Urothelium cell line (cell line): ENCODE measurements around the gene PSME3IP1.
"Not testable (repeated sequence)": the region's sequence is repeated elsewhere in the genome, so short reads cannot be mapped to it uniquely, and the experiment has no call there.

Experiments used
- DNase-seq: peaks from one replicate; pipeline ENCODE4 v3.0.0; 2011; ENCODE audit warnings: low spot score, mixed read lengths
- FAIRE-seq: peaks from 2 replicates; lab custom pipeline; 2011; peaks lifted over from hg19 to GRCh38; lab: Jason Lieb, UNC

Gene PSME3IP1, protein sequence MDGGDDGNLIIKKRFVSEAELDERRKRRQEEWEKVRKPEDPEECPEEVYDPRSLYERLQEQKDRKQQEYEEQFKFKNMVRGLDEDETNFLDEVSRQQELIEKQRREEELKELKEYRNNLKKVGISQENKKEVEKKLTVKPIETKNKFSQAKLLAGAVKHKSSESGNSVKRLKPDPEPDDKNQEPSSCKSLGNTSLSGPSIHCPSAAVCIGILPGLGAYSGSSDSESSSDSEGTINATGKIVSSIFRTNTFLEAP

DNA sequence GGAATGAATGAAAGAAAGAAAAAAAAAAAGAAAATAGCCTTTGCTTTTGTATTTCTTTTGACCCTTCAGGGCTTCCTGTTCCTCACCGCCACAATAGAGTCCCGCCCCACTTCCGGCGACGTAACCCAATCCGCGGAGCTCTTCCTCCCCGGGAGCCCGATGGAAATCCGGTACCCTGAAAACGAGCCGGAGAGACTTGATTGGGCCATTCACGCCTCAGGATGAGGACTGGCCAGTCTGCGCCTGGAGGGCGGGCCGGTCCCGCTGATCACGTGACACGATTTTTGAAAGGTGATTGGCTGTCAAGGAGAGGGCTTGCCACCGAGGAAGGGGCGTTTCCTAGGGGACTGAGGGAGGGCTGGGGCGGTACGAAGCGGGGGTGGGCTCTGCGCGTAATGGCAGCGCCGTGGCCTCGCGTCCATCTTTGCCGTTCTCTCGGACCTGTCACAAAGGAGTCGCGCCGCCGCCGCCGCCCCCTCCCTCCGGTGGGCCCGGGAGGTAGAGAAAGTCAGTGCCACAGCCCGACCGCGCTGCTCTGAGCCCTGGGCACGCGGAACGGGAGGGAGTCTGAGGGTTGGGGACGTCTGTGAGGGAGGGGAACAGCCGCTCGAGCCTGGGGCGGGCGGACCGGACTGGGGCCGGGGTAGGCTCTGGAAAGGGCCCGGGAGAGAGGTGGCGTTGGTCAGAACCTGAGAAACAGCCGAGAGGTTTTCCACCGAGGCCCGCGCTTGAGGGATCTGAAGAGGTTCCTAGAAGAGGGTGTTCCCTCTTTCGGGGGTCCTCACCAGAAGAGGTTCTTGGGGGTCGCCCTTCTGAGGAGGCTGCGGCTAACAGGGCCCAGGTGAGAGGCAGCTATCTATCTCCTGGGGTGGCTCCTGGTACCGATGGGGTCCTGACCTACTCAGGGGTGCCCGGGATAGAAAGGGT, at the start of gene PSME3IP1, which contains the start of gene RSPRY1:
TSS of gene PSME3IP1 (minus strand) at position 95 of the 927 bp plus-strand sequence. CDS start 12,185 bp downstream, outside the sequence.
TSS of gene RSPRY1 (plus strand) at position 385 of the 927 bp plus-strand sequence. CDS start 18,330 bp downstream, outside the sequence.
- FAIRE-seq (peak; percentile 40), DNase-seq (peak; percentile 100)

DNA sequence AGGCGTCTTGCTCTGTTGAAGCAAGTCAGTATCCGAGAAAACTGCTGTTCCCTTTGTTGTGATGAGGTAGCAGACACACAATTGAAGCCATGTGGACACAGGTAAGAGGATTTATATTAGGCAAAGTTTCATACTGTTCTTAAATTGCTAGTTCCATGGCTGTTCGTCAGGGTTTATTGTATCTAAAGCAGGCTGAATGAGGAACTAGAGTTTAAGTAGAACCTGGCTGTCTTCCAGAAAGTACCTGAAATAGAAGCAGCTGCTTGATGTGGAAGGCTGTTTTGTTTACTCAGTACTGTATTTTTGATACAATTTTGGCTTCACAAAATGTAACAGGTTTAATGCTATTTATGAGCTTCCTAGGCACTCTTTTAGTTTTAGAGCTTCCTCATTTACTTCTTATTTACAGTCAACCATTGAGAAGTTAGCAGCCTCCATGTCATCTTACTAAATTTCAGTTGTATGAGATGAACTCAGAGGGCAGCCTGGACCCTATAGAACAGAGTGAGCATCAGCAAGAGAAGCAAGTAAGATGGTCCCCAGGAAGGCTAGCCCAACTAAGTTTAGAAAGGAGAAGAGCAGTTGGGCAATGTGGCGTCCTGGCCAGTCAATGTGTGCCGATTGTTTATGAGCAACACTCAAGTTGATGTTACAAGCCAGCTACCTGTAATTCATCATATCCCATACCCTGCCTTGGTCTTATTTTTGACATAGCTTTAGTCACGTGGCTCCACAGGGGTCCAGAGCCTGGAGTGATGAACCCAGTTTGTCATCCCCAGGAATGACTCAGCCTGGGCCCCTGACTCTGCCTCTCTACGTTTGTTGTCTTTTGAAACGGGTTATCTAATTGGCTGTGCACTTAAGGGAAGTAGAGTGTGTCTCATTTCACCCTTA, 49.5 kb upstream of the PSME3IP1 start:
- FAIRE-seq = no peak
- DNase-seq = no peak

DNA sequence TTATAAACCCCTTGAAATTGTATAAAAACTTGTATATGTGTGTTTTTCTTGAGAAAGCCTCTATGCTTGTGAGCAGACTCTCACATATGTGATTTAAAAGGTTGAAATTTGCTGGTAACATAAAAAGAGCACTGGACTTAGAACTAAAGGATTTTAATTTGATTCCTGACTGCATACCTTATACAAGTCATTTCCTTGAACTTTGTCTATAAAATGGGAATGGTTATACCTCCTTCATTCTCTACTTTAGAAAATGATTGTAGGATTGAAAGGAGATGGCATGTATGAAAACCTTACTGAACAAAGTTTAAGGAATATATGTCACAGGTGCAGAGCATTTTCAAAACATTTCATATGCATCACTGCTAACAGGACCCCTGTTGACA, 48.9 kb upstream of the PSME3IP1 start:
- DNase-seq (no peak), FAIRE-seq (no peak)

DNA sequence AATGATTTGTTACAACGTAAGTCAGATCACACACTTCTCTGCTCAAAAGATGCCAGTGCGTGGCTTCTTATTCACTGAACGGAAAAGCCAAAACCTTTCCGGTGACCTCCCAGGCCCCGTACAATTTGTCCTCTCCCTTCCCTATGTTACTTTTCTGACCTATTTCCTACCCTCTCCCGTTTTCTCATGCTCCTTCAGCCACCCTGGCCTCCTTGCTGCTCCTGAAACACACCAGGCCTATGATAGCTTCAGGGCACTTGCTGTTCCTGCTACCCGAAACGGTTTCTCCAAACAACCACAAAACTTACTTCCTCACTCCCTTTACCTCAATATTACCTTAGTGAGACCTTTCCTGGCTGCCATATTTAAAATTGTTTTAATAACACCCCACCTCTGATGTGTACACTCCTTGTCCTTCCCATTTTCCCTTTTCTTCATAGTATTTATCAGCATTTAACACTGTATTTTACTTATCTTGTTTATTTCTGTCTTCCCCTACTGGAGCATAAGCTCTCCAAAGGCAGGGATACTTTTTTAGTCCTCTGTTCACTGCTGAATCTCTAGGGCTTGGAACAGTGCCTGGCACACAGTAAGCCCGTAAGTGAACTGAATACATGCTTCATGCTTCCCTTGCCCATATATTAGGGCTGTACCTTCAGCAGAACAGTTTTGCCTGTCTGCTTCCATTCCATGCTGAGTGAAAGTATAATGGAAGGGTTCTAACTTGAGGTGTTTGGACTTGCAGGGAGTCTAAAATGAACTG, 48.3 kb upstream of the PSME3IP1 start:
- no peak for FAIRE-seq
- no peak for DNase-seq

DNA sequence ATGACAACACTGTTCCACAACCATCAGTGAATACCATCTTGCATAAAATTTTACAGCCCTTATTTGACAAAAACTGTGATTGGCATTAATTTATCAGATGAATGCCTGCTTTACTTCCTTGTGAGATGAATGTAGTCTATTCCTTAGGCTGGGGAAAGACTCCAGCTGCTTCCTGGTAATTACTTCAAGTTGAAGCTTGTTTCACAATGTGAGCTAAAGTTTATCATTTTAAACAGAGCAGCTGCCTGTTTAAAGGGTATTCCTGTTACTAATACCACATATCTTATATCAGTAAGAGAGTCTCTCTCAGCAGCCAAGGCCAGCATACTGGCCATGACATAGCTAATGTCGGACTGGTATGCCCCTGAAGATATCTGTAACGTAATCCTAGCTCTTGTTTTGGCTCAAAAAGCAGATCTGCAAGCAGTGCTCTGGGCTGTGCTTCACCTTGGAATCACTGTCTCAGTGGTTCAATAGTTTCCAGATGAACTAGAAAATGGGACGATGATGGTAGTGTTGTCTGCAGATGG, 46.0 kb upstream of the PSME3IP1 start:
- FAIRE-seq (no peak), DNase-seq (no peak)

DNA sequence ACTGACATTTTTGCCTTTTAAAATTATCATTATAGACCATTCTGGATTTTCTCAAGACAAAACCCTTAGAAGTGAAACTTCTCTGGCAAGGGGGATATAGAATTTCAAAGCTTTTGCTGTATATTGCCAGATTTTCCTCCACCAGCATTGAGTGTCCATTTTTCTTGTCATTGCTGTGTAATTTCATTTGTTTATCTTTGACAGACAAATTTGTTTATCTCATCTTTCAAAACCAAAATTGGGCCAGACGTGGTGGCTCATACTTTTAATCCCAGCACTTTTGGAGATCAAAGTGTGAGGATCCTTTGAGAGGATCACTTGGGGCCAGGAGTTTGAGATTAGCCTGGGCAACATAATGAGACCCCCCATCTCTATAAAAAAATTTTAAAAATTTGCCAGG, 43.2 kb upstream of the PSME3IP1 start:
- DNase-seq (no peak), FAIRE-seq (no peak)

DNA sequence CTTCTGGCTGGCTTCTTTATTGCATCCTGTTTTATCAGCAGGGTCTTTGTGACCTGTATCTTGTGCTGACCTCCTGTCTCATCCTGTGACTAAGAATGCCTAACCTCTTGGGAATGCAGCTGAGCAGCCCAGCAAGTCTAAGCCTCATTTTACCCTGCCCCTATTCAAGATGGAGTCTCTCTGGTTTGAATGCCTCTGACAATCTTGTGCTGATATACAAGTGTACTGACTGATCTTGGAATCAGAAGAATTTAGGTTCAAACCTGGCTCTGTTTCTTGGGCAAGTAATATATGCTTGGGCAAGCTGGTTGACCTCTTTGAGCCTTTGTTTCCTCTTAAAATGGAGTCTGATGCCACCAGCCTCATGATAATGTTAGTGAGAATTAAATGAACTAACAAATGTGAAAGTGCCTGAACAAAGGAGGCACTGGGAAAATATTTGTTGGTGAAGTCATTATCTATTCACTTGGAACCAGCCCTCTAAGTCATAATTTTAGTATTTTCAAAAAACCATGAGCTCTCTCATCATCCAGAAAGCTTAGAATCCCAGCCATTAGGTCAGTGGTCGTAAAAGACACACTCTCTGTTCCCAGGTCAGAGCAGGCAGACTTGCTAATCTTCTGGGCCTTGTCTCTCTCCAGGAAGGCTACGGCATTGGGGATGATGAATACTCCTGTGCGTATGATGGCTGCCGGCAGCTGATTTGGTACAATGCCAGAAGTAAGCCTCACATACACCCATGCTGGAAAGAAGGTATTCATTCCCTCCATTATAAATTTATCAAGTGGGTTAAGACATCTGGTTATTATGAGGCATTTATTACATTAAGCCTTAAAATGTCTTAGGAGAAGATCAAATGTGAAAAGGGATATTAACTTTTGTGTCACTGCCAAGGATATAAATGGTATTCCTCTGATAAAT, 41.1 kb upstream of the PSME3IP1 start:
- FAIRE-seq (no peak), DNase-seq (no peak)

DNA sequence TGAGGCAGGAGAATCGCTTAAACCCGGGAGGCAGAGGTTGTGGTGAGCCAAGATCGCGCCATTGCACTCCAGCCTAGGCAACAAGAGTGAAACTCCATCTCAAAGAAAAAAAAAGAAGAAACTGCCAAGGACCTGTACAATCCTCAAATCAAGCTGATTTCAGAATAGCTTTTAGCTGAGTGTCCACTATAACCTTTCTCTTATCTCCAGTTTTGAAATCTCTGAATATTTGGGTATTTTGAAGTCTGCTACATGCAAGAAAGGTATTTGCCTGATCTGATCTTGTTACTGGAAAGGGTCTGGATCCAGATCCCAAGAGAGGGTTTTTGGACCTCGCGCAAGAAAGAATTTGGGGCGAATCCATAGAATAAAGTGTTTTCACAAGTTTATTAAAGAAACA, 40.1 kb upstream of the PSME3IP1 start:
- FAIRE-seq (no peak), DNase-seq (no peak)

DNA sequence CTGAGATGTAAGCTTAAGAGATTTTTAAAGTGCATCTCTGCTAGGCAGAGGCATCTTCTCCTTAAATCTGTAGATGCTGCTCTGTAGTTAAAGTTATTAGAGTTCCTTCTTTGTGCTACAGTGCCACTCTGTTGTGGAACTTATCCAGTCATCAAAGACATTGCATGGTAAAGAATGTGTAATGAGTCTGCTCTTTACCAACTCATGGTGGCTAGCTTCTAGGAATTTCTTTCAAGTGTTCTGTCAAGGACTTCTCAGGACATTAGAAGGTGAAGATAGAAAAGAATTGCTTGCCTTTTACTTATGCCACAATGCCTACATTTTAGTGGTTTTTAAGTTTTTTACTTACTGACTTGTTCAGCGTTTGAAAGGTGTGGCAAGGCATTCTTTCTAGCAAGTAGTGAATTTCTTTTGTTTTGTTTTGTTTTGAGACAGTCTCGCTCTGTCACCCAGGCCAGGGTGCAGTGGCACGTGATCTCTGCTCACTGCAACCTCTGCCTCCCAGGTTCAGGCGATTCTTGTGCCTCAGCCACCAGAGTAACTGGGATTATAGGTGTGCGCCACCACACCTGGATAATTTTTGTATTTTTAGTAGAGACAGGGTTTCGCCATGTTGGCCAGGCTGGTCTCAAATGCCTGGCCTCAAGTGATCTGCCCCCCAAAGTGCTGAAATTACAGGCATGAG, 39.0 kb upstream of the PSME3IP1 start:
- no peak for FAIRE-seq
- no peak for DNase-seq

DNA sequence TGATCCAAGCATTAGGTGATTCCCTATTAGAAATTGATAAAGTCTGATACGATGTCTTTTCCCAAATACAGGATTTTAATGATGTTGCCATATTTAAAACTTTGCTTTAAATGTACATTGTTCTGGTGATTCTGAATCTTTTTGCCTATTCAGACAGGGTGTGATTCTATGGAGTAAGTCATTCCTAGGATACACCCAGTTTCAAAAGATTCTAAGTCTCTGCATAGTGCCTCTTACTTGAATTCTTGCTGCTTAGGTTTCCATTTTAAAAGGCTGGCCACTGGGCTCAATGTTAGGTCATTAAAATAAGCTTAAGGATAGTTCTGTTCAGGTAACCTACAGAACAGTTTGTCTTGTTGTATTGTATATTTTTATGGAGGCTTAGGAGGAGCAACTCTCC, 37.2 kb upstream of the PSME3IP1 start:
- DNase-seq (no peak), FAIRE-seq (no peak)

DNA sequence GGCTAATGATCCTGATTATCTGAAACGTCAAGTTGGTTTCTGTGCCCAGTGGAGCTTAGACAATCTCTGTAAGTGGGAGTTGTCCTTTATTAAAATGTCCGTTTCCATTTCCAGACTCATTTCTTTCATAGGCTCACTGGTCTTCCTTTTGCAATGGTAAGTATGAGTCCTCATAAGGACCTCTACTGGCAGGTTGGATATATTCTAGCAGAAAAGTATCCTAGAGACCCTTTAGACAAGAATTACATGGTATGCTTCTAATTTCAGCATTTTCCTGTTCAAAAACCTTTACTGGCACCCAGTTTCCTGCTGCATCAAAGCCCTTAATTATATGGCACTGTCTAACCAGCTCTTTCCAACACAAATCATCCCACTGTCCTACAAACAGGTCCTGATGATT, 31.1 kb upstream of the PSME3IP1 start:
- FAIRE-seq (no peak), DNase-seq (no peak)

DNA sequence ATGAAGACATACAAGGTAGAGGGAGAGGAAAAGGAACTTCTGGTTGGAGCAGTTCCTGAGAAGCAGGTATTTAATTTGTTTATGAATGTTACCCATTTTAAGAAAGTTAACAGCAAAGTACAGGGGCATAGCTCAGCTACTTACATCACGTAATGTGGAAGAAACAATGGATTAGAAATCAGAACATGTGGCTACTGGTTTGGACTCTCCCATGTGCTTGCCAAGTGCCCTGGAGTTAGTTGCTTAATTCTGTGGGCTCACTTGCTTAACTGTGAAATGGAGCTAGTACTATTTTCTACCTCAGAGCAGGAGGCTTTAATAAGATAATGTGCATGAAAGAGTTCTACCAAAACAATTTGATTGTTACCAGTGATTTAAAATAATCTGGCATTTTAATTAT, 27.6 kb upstream of the PSME3IP1 start:
- FAIRE-seq (no peak), DNase-seq (no peak)

DNA sequence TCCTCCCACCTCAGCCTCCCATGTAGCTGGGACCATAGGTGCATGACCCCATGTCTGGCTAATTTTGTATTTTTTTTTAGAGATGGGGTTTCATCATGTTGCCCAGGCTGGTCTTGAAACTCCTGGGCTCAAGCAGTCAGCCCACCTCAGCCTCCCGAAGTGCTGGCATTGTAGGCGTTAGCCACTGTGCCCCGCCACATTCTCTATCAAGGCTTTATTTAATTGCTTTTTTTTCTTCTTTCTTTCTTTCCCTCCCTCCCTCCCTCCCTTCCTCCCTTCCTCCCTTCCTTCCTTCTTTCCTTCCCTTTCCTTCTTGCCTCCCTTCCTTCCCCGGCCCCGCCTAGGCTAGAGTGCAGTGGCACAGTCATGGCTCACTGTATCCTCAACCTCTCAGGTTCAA, 23.9 kb upstream of the PSME3IP1 start:
- FAIRE-seq (no peak), DNase-seq (no peak)

DNA sequence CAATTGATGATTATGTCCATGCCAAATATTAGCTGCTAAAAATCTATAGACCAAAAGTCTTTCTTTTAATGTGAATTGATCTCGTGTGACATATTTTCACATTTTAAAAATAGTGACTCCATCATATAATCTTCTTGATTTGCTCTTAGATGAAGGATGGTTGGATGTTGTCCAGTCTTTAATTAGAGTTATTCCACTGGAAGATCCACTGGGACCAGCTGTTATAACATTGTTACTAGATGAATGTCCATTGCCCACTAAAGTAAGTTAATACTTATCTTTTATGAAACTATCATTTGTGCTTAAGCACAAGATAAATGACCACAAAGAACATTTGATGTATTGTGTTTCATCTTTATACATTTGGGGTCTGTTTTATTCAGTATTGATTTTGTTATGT, 23.1 kb upstream of the PSME3IP1 start:
- no peak for FAIRE-seq
- DNase-seq = no peak

DNA sequence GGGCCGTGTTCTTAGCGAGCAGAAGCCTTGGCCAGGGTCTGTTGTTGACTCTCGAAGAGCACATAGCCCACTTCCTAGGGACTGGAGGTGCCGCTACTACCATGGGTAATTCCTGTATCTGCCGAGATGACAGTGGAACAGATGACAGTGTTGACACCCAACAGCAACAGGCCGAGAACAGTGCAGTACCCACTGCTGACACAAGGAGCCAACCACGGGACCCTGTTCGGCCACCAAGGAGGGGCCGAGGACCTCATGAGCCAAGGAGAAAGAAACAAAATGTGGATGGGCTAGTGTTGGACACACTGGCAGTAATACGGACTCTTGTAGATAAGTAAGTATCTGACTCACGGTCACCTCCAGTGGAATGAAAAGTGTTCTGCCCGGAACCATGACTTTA, 18.8 kb upstream of the PSME3IP1 start:
- peak; percentile 69 for FAIRE-seq
- DNase-seq = no peak

DNA sequence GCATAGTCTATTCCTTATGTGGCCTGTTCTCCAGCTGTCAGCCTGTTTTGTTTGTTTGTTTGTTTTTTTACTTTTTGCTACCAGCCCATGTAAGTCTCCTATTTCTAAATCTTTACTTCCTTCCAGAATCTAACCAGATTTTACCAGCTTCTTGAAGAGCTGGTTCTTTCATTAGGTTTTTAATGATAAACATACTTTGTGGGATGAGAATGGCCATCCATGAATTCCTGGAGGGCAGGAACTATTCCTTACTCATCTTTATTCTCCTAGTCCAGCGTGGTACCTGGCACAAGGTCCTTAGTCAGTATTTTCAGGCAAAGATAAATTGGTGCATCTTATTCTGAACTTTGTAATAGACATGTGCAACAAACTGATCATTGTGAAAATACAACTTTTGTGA, 17.6 kb upstream of the PSME3IP1 start:
- no peak for FAIRE-seq
- no peak for DNase-seq

DNA sequence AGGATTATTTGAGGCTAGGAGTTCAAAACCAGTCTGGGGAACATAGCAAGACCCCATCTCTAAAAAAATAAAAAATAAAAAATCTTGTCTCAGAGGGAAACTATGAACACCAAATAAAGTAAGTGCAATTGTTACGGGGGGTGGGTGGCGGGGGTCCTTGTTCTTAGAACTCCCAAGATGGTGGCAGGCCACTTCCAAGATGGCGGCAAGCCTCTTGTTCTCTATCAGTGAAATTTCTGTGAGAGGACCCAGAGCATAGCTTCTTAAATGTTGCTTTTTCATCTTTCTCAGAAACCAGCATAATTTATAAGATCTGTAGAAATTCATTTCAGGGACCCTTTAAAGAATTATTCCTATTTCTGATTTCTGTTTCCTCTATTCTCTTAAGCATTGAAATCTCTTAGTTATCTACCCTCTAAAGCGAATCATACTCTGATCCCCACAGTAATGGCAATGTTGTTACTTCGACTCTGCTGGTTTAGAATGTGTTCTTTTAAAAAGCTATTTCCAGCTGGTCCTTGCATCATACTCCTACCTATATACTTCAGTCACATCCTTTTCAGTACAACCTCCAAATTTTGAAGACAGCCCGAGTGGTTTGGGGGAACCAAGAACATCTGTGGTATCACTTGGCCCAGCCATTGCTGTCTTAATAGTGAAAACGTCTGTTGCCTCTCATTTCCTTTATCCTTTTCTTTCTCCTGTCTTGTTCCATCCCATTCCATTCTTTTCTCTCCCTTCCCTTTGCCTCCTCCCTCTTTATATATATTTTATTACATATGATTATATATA, 16.5 kb upstream of the PSME3IP1 start:
- FAIRE-seq = no peak

DNA sequence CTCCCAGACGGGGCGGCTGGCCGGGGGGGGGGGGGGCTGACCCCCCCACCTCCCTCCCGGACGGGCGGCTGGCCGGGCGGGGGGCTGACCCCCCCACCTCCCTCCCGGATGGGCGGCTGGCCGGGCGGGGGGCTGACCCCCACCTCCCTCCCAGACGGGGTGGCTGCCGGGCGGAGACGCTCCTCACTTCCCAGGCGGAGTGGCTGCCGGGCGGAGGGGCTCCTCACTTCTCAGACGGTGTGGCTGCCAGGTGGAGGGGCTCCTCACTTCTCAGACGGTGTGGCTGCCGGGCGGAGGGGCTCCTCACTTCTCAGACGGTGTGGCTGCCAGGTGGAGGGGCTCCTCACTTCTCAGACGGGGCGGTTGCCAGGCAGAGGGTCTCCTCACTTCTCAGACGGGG, 15.1 kb upstream of the PSME3IP1 start:
- FAIRE-seq, DNase-seq: not testable (repeated sequence)

More for the DNA sequence above, 16.5 kb upstream of the PSME3IP1 start:
- no peak for DNase-seq
